SK-N-SH (cell line): Measurements from ENCODE around the gene KMT2B. TPM values are rescaled to one million over a fixed set of nuclear protein-coding genes. Genes with fewer than 3 reads are reported as not detected.

Source experiments
- CTCF ChIA-PET: fragments of 300-600, 350-600 bp; formaldehyde crosslinking; extraction: SDS; loops from one replicate; lab custom pipeline; 2021; lab: Yijun Ruan, JAX
- POLR2A ChIA-PET: fragments of 350-600 bp; sonication (Branson Sonifier 250); formaldehyde crosslinking; extraction: SDS; loops from one replicate; lab custom pipeline; 2020; ENCODE audit warnings: antibody characterized with exemption, inconsistent platforms; lab: Yijun Ruan, JAX
- DNase-seq: peaks from one replicate; pipeline ENCODE4 v3.0.0; 2012
- H2AFZ ChIP-seq: fragments of 200-600 bp; sonication (generic); 2 replicates; pipeline ENCODE4 v1.8.1; 2016; ENCODE audit warnings: antibody characterized with exemption, mild to moderate bottlenecking, low read depth
- H3F3A ChIP-seq: fragments of 200-600 bp; sonication (generic); replicated peaks from 2 replicates; pipeline ENCODE3; 2016; ENCODE audit warnings: antibody characterized with exemption, mild to moderate bottlenecking; ENCODE audit not compliant: insufficient read depth
- H3K27ac ChIP-seq, 2 experiments: fragments of 200-500 bp in 1 of 2; fragments of 200-600 bp in 1 of 2; sonication (Bioruptor generic) in 1 of 2; sonication (generic), shearing (Covaris generic) in 1 of 2; 2 replicates each; pipeline versions ENCODE4 v1.5.1 to v1.6.1; 2014 to 2016; ENCODE audit warnings: low read depth in 2 of 2, inconsistent platforms in 1 of 2, low read length in 1 of 2, mild to moderate bottlenecking in 1 of 2, mixed read lengths in 1 of 2
- H3K27me3 ChIP-seq: fragments of 200-600 bp; sonication (generic), shearing (Covaris generic); 2 replicates; pipeline ENCODE4 v1.6.1; 2016; ENCODE audit warnings: mixed run types; ENCODE audit not compliant: insufficient read depth
- H3K36me3 ChIP-seq, 2 experiments: fragments of 200-500 bp in 1 of 2; fragments of 200-600 bp in 1 of 2; sonication (Bioruptor generic) in 1 of 2; sonication (generic) in 1 of 2; replicated peaks in 1 of 2; 2 replicates each; pipeline versions ENCODE3 to v1.5.1; 2014 to 2016; ENCODE audit warnings: low read length in 1 of 2, mild to moderate bottlenecking in 1 of 2; ENCODE audit not compliant: insufficient read depth in 2 of 2, control insufficient read depth in 1 of 2
- H3K4me1 ChIP-seq, 2 experiments: fragments of 200-500 bp in 1 of 2; fragments of 200-600 bp in 1 of 2; sonication (Bioruptor generic) in 1 of 2; sonication (generic), shearing (Covaris generic) in 1 of 2; 2 replicates each; pipeline versions ENCODE4 v1.5.1 to v1.6.1; 2014 to 2016; ENCODE audit warnings: low read depth in 1 of 2, low read length in 1 of 2, mixed run types in 1 of 2; ENCODE audit not compliant: insufficient read depth in 2 of 2, control insufficient read depth in 1 of 2
- H3K4me2 ChIP-seq: fragments of 200-600 bp; sonication (generic), shearing (Covaris generic); 2 replicates; pipeline ENCODE4 v1.6.1; 2017; ENCODE audit warnings: mixed run types
- H3K4me3 ChIP-seq, 2 experiments: fragments of 200-500 bp in 1 of 2; fragments of 200-600 bp in 1 of 2; sonication (Bioruptor generic) in 1 of 2; sonication (generic), shearing (Covaris generic) in 1 of 2; 2 replicates each; pipeline versions ENCODE4 v1.5.1 to v1.8.1; 2014 to 2016; ENCODE audit warnings: low read depth in 2 of 2, inconsistent platforms in 1 of 2, low read length in 1 of 2, mild to moderate bottlenecking in 1 of 2, mixed read lengths in 1 of 2, moderate library complexity in 1 of 2
- H3K79me2 ChIP-seq: fragments of 200-600 bp; sonication (generic); 2 replicates; pipeline ENCODE4 v1.8.1; 2017; ENCODE audit warnings: mild to moderate bottlenecking; ENCODE audit not compliant: insufficient read depth
- H3K9ac ChIP-seq: fragments of 200-600 bp; sonication (generic); 2 replicates; pipeline ENCODE4 v1.6.1; 2017; ENCODE audit warnings: mixed run types
- H3K9me2 ChIP-seq: fragments of 200-600 bp; sonication (generic); 2 replicates; pipeline ENCODE4 v1.6.1; 2017; ENCODE audit warnings: mixed run types
- H3K9me3 ChIP-seq: fragments of 200-600 bp; sonication (generic); 2 replicates; pipeline ENCODE4 v1.6.1; 2017; ENCODE audit warnings: mixed run types, mild to moderate bottlenecking, moderate library complexity
- H4K20me1 ChIP-seq: fragments of 200-600 bp; sonication (generic); 2 replicates; pipeline ENCODE4 v1.6.1; 2017; ENCODE audit warnings: mild to moderate bottlenecking, mixed run types; ENCODE audit not compliant: insufficient read depth
- EP300 ChIP-seq, 2 experiments: IDR thresholded peaks; 2 replicates each; pipeline versions ENCODE4 v1.4.0 to v1.6.1; 2012; ENCODE audit warnings: borderline replicate concordance in 1 of 2, low read depth in 1 of 2, low read length in 1 of 2
- FOXJ3 ChIP-seq: sonication (generic); formaldehyde crosslinking; IDR thresholded peaks from 2 replicates; pipeline ENCODE4 v1.5.1; 2020; ENCODE audit warnings: mild to moderate bottlenecking, missing genetic modification reagents
- FOXM1 ChIP-seq: IDR thresholded peaks from 2 replicates; pipeline ENCODE4 v1.4.0; 2012; ENCODE audit warnings: low read depth, mild to moderate bottlenecking
- MXI1 ChIP-seq: IDR thresholded peaks from 2 replicates; pipeline ENCODE4 v1.6.1; 2012; ENCODE audit warnings: mild to moderate bottlenecking, low read depth, low read length, improper control_type of control experiment
- RFX5 ChIP-seq: IDR thresholded peaks from 2 replicates; pipeline ENCODE4 v1.6.1; 2012; ENCODE audit warnings: mild to moderate bottlenecking, improper control_type of control experiment, low read length
- SIN3A ChIP-seq: IDR thresholded peaks from 2 replicates; pipeline ENCODE4 v1.6.1; 2012; ENCODE audit warnings: low read depth, mild to moderate bottlenecking, low read length, moderate library complexity, borderline replicate concordance
- TAF1 ChIP-seq: IDR thresholded peaks from 2 replicates; pipeline ENCODE4 v1.6.1; 2012; ENCODE audit warnings: low read depth, mild to moderate bottlenecking, low read length, moderate library complexity, borderline replicate concordance
- WGBS: methylation state at CpG from one replicate; pipeline ENCODE4 v1.1.6; 2017; ENCODE audit warnings: low lambda C conversion rate; 5-methylcytosine and 5-hydroxymethylcytosine counted together
- polyA plus RNA-seq, 3 experiments: library from polyadenylated mRNA; depleted of rRNA; stranded (reverse); fragments of >200 nt; gene quantifications; 2 replicates each; pipeline ENCODE4 v1.2.3, GENCODE V29; 2012
- TF ChIP-seq, protein P1 (sequence below): fragments of 150-350 bp; IDR thresholded peaks from 2 replicates; pipeline ENCODE4 v1.6.1; 2016; ENCODE audit warnings: mild to moderate bottlenecking, low read depth, low read length
- TF ChIP-seq, protein P2 (sequence below): IDR thresholded peaks from 2 replicates; pipeline ENCODE4 v1.4.0; 2012; ENCODE audit warnings: low read depth
- TF ChIP-seq, protein P3 (sequence below): IDR thresholded peaks from 2 replicates; pipeline ENCODE4 v1.6.1; 2012; ENCODE audit warnings: mild to moderate bottlenecking, low read depth, low read length, moderate library complexity
- TF ChIP-seq, protein P4 (sequence below): IDR thresholded peaks from 2 replicates; pipeline ENCODE4; 2012

The KMT2B gene
- polyA plus RNA-seq, 1 of the 3 experiments (the other 2 are of a cell fraction), result 29.2 TPM

DNA sequence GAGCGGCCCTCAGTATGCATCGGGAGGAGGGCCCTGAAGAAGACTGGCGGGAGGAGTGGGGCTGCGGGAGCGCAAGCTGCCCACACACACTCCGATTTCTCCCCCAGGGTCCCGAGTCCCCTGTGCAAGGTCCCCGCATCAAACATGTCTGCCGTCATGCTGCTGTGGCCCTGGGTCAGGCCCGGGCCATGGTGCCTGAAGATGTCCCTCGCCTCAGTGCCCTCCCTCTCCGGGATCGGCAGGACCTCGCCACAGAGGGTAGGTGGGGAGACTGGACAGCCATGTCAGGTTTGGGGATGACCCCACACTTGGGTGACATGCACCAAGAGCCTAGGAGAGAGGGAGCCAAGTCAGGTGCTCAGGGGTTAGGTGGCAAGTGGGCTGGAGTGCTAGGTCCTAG, 4.7 kb downstream of the KMT2B start:
- ChIA-PET POLR2A (no interaction called here), CTCF (interaction anchor here (2.4 kb wide), 1 partner anchor 18 kb away, joined by 7 read pairs; no protein-coding TSS in a partner anchor)
- Histone ChIP-seq H3K9ac (no peak overlapping the region), H3F3A (no peaks in the 10 kb centered on the region), H4K20me1 (peaks cover 28% of the 10 kb centered on the region), H3K4me1 (peaks cover 0 to 11% of the 10 kb centered on the region in 2 experiments; a peak in 2 of 4 replicates), H3K9me2 (no peaks in the 10 kb centered on the region), H3K79me2 (peaks cover 28% of the 10 kb centered on the region), H3K27ac (no peak overlapping the region), H3K9me3 (no peaks in the 10 kb centered on the region), H3K27me3 (no peaks in the 10 kb centered on the region), H2AFZ (no peak overlapping the region), H3K4me2 (no peak overlapping the region), H3K4me3 (no peak overlapping the region), H3K36me3 (peaks cover 20 to 66% of the 10 kb centered on the region in 2 experiments)
- TF ChIP-seq EP300 (IDR thresholded peaks at IDR 0.05; ENCODE audit: borderline replicate concordance in 1 of 2, low read depth in 1 of 2, low read length in 1 of 2) (no peak), MXI1 (no peak), FOXJ3 (CRISPR knock-in tag) (no peak), TAF1 (no peak), SIN3A (no peak), RFX5 (no peak), FOXM1 (no peak)
- TF ChIP-seq, protein P1, sequence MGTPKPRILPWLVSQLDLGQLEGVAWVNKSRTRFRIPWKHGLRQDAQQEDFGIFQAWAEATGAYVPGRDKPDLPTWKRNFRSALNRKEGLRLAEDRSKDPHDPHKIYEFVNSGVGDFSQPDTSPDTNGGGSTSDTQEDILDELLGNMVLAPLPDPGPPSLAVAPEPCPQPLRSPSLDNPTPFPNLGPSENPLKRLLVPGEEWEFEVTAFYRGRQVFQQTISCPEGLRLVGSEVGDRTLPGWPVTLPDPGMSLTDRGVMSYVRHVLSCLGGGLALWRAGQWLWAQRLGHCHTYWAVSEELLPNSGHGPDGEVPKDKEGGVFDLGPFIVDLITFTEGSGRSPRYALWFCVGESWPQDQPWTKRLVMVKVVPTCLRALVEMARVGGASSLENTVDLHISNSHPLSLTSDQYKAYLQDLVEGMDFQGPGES, result no peak
- TF ChIP-seq, protein P2, sequence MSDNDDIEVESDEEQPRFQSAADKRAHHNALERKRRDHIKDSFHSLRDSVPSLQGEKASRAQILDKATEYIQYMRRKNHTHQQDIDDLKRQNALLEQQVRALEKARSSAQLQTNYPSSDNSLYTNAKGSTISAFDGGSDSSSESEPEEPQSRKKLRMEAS, result no peak
- TF ChIP-seq, protein P3, sequence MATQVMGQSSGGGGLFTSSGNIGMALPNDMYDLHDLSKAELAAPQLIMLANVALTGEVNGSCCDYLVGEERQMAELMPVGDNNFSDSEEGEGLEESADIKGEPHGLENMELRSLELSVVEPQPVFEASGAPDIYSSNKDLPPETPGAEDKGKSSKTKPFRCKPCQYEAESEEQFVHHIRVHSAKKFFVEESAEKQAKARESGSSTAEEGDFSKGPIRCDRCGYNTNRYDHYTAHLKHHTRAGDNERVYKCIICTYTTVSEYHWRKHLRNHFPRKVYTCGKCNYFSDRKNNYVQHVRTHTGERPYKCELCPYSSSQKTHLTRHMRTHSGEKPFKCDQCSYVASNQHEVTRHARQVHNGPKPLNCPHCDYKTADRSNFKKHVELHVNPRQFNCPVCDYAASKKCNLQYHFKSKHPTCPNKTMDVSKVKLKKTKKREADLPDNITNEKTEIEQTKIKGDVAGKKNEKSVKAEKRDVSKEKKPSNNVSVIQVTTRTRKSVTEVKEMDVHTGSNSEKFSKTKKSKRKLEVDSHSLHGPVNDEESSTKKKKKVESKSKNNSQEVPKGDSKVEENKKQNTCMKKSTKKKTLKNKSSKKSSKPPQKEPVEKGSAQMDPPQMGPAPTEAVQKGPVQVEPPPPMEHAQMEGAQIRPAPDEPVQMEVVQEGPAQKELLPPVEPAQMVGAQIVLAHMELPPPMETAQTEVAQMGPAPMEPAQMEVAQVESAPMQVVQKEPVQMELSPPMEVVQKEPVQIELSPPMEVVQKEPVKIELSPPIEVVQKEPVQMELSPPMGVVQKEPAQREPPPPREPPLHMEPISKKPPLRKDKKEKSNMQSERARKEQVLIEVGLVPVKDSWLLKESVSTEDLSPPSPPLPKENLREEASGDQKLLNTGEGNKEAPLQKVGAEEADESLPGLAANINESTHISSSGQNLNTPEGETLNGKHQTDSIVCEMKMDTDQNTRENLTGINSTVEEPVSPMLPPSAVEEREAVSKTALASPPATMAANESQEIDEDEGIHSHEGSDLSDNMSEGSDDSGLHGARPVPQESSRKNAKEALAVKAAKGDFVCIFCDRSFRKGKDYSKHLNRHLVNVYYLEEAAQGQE, result no peak
- TF ChIP-seq, protein P4, sequence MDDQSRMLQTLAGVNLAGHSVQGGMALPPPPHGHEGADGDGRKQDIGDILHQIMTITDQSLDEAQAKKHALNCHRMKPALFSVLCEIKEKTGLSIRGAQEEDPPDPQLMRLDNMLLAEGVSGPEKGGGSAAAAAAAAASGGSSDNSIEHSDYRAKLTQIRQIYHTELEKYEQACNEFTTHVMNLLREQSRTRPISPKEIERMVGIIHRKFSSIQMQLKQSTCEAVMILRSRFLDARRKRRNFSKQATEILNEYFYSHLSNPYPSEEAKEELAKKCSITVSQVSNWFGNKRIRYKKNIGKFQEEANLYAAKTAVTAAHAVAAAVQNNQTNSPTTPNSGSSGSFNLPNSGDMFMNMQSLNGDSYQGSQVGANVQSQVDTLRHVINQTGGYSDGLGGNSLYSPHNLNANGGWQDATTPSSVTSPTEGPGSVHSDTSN, result no peak
- WGBS, result 87% methylated on average over 10 of the region's 14 CpGs
- DNase-seq, result no peak
